HEK293 (cell line): ENCODE results near the gene MOB1A.

Source experiments
- FEZF1 ChIP-seq: fragments of 450-650 bp; formaldehyde crosslinking; IDR thresholded peaks from 2 replicates; pipeline ENCODE4 v1.5.1; 2016; ENCODE audit warnings: missing biosample characterization, missing genetic modification characterization
- GLIS1 ChIP-seq: fragments of 450-650 bp; formaldehyde crosslinking; IDR thresholded peaks from 2 replicates; pipeline ENCODE4 v1.5.1; 2016; ENCODE audit warnings: missing biosample characterization, missing genetic modification characterization
- INSM2 ChIP-seq: fragments of 450-650 bp; formaldehyde crosslinking; IDR thresholded peaks from 2 replicates; pipeline ENCODE4 v1.5.1; 2016; ENCODE audit warnings: missing biosample characterization, missing genetic modification characterization
- KLF8 ChIP-seq: fragments of 450-650 bp; formaldehyde crosslinking; IDR thresholded peaks from 2 replicates; pipeline ENCODE4 v1.5.1; 2016; ENCODE audit warnings: missing biosample characterization, missing genetic modification characterization
- KLF9 ChIP-seq: fragments of 450-650 bp; formaldehyde crosslinking; IDR thresholded peaks from 2 replicates; pipeline ENCODE4 v1.5.1; 2016; ENCODE audit warnings: missing biosample characterization, missing genetic modification characterization, low read depth
- PRDM2 ChIP-seq: fragments of 450-650 bp; formaldehyde crosslinking; IDR thresholded peaks from 2 replicates; pipeline ENCODE4 v1.5.1; 2016; ENCODE audit warnings: missing biosample characterization, missing genetic modification characterization, borderline replicate concordance
- RBAK ChIP-seq: fragments of 450-650 bp; formaldehyde crosslinking; IDR thresholded peaks from 2 replicates; pipeline ENCODE4 v1.5.1; 2016; ENCODE audit warnings: missing biosample characterization, missing genetic modification characterization
- ZBTB11 ChIP-seq: fragments of 450-650 bp; formaldehyde crosslinking; conservative IDR thresholded peaks from 2 replicates; pipeline ENCODE4 v1.5.1; 2016; ENCODE audit warnings: low read depth, missing biosample characterization, missing genetic modification characterization
- ZFHX2 ChIP-seq: fragments of 450-650 bp; formaldehyde crosslinking; conservative IDR thresholded peaks from 2 replicates; pipeline ENCODE4 v1.5.1; 2016; ENCODE audit warnings: missing biosample characterization, missing genetic modification characterization
- ZFP37 ChIP-seq: fragments of 450-650 bp; formaldehyde crosslinking; IDR thresholded peaks from 2 replicates; pipeline ENCODE4 v1.5.1; 2016; ENCODE audit warnings: missing biosample characterization, missing genetic modification characterization
- ZNF292 ChIP-seq: fragments of 450-650 bp; formaldehyde crosslinking; IDR thresholded peaks from 2 replicates; pipeline ENCODE4 v1.5.1; 2016; ENCODE audit warnings: low read depth, missing biosample characterization, missing genetic modification characterization, borderline replicate concordance
- ZNF335 ChIP-seq: fragments of 450-650 bp; formaldehyde crosslinking; conservative IDR thresholded peaks from 2 replicates; pipeline ENCODE4 v1.5.1; 2016; ENCODE audit warnings: missing biosample characterization, missing genetic modification characterization
- ZNF341 ChIP-seq: fragments of 450-650 bp; formaldehyde crosslinking; IDR thresholded peaks from 2 replicates; pipeline ENCODE4; 2016; ENCODE audit warnings: low read depth, missing biosample characterization, missing genetic modification characterization
- ZNF391 ChIP-seq: fragments of 450-650 bp; formaldehyde crosslinking; IDR thresholded peaks from 2 replicates; pipeline ENCODE4 v1.5.1; 2016; ENCODE audit warnings: low read depth, missing biosample characterization, missing genetic modification characterization, borderline replicate concordance
- ZNF571 ChIP-seq: fragments of 450-650 bp; formaldehyde crosslinking; IDR thresholded peaks from 2 replicates; pipeline ENCODE4 v1.5.0; 2017; ENCODE audit warnings: missing biosample characterization, missing genetic modification characterization
- ZNF623 ChIP-seq: fragments of 450-650 bp; formaldehyde crosslinking; IDR thresholded peaks from 2 replicates; pipeline ENCODE4 v1.5.1; 2016; ENCODE audit warnings: missing biosample characterization, missing genetic modification characterization
- ZNF660 ChIP-seq: fragments of 450-650 bp; IDR thresholded peaks from 2 replicates; pipeline ENCODE4 v1.5.1; 2018; ENCODE audit warnings: missing biosample characterization, mild to moderate bottlenecking, missing genetic modification characterization
- ZNF692 ChIP-seq: fragments of 450-650 bp; formaldehyde crosslinking; IDR thresholded peaks from 2 replicates; pipeline ENCODE4 v1.5.1; 2016; ENCODE audit warnings: missing biosample characterization, missing genetic modification characterization
- ZNF76 ChIP-seq: fragments of 450-650 bp; formaldehyde crosslinking; IDR thresholded peaks from 2 replicates; pipeline ENCODE4; 2016; ENCODE audit warnings: low read depth, missing biosample characterization, missing genetic modification characterization, borderline replicate concordance
- ZNF791 ChIP-seq: fragments of 450-650 bp; formaldehyde crosslinking; IDR thresholded peaks from 2 replicates; pipeline ENCODE4 v1.5.1; 2016; ENCODE audit warnings: missing biosample characterization, missing genetic modification characterization
- ZNF843 ChIP-seq: fragments of 450-650 bp; formaldehyde crosslinking; IDR thresholded peaks from 2 replicates; pipeline ENCODE4 v1.5.1; 2016; ENCODE audit warnings: missing biosample characterization, missing genetic modification characterization
- ZSCAN5A ChIP-seq: fragments of 450-650 bp; formaldehyde crosslinking; IDR thresholded peaks from 2 replicates; pipeline ENCODE4 v1.5.1; 2016; ENCODE audit warnings: missing biosample characterization, missing genetic modification characterization

MOB1A gene

GRCh38 chr2:74198461-74199274 lies 20.0 kb upstream of the MOB1A start, which contains the start of gene MTHFD2 (continued):
- TF ChIP-seq ZNF660 (tag by site-specific recombination) (peak; percentile 76), ZNF76 (tag by site-specific recombination) (peak; percentile 92), ZNF571 (tag by site-specific recombination) (no peak), ZNF341 (peak; percentile 86), PRDM2 (tag by site-specific recombination) (peak; percentile 29; the same call in 1 of the 2 replicates), ZNF843 (tag by site-specific recombination) (peak; percentile 56), ZNF391 (tag by site-specific recombination) (peak; percentile 66; the same call in 1 of the 2 replicates), ZNF623 (tag by site-specific recombination) (0 out of 2 replicates have a peak, but pooled peaks have one; percentile 15), ZFHX2 (tag by site-specific recombination) (no peak), RBAK (tag by site-specific recombination) (no peak), INSM2 (tag by site-specific recombination) (peak; percentile 62; the same call in 1 of the 2 replicates), KLF8 (peak; percentile 80), ZNF692 (tag by site-specific recombination) (peak; percentile 68), ZNF791 (tag by site-specific recombination) (no peak), ZNF335 (tag by site-specific recombination) (peak; percentile 48), KLF9 (tag by site-specific recombination) (peak; percentile 76), ZBTB11 (tag by site-specific recombination) (peak; percentile 23; the same call in 1 of the 2 replicates), GLIS1 (peak; percentile 15; the same call in 1 of the 2 replicates), FEZF1 (peak; percentile 89), ZNF292 (tag by site-specific recombination) (no peak), ZSCAN5A (tag by site-specific recombination) (peak; percentile 46; the same call in 1 of the 2 replicates), ZFP37 (tag by site-specific recombination) (peak; percentile 92; the same call in 1 of the 2 replicates)
